Measurements from ENCODE around the gene FFAR3. TPM values are rescaled to one million over a fixed set of nuclear protein-coding genes. Genes with fewer than 3 reads are reported as not detected.

Gene FFAR3
- total and polyA plus RNA-seq, 2 experiments from 2014 or later, result 0.21 TPM; not detected in 1

DNA sequence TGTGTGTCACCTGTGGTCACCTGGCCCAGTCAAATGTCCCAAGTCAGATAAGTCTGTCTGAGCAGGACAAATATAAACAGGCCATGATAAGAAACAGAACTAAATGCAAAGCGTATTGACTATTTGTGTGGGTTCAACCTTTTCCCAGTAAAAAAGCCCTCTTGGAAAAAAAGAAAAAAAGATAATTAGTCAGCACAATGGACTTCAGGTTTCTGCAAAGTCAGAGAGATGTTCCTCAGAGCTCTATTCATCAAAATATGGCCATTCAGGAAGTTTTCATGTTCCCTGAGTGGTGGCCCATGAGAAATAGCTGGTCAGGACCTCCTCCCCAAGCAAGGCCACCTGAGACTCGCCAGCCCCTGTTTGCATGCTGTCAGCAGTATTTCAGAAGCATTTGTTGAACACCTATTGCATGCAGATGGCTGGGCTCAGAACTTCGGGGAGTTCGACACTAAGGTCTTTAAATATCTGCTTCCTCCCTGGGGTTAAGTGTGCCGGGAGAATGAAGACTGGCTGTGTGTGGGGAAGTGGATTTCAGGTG, 2.7 kb downstream of the FFAR3 start:
- Histone ChIP-seq H3K4me3 (no peak overlapping the region), H3K9me3 (ENCODE audit: low read depth) (no peaks in the 10 kb centered on the region), H3K27ac (no peak overlapping the region), H3K27me3 (no peaks in the 10 kb centered on the region), H3K4me1 (ENCODE audit: low read depth) (no peaks in the 10 kb centered on the region), H3K36me3 (no peaks in the 10 kb centered on the region)
- TF ChIP-seq, protein P1, sequence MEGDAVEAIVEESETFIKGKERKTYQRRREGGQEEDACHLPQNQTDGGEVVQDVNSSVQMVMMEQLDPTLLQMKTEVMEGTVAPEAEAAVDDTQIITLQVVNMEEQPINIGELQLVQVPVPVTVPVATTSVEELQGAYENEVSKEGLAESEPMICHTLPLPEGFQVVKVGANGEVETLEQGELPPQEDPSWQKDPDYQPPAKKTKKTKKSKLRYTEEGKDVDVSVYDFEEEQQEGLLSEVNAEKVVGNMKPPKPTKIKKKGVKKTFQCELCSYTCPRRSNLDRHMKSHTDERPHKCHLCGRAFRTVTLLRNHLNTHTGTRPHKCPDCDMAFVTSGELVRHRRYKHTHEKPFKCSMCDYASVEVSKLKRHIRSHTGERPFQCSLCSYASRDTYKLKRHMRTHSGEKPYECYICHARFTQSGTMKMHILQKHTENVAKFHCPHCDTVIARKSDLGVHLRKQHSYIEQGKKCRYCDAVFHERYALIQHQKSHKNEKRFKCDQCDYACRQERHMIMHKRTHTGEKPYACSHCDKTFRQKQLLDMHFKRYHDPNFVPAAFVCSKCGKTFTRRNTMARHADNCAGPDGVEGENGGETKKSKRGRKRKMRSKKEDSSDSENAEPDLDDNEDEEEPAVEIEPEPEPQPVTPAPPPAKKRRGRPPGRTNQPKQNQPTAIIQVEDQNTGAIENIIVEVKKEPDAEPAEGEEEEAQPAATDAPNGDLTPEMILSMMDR (IDR thresholded peaks at IDR 0.05; ENCODE audit: low read depth, low read length), result no peak
- no peak for DNase-seq (ENCODE audit: low read depth in 1 of 2, low spot score in 1 of 2)

DNA sequence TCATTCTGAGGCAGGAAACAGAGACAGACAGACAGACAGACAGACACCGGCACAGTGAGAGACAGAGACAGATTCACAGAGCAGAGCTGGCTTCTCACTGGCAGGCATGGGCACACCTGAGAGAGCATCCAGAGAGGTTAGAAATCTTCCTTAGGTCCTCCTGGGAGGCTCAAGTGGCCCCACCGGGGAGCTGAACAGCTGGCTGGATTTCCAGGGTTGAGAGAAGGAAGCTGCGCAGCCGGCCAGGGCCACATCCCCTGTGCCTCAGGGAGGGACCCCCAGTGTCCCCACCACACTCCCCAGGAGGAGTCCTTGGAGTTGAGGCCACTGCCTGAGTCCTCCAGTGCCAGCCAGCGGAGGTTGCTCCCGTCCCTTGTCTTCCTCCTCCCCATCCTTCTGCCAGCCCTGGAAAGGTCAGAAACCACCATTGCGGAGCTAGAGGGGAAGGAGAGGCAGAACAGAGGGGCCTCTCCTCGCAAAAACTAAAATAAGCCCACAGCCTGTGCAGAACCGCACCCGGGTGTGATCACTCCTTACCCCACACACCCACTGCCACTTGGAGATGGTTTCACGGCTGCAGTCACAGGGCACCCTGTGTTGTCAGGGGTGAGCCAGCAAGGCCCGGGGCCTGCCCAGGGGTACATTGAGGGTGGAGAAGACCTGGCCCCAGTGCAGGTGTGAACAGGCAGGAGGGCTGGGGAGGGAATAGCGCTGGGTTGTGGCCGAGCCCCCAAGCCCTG, 4.2 kb downstream of the FFAR3 start:
- no peaks in the 10 kb centered on the region for H3K9me3 ChIP-seq (ENCODE audit: low read depth)
- DNase-seq (ENCODE audit: low read depth in 1 of 2, low spot score in 1 of 2), result no peak
- TF ChIP-seq, protein P1 (IDR thresholded peaks at IDR 0.05; ENCODE audit: low read depth, low read length), result no peak
- no peak overlapping the region for H3K27ac ChIP-seq
- no peak overlapping the region for H3K4me3 ChIP-seq
- no peaks in the 10 kb centered on the region for H3K4me1 ChIP-seq (ENCODE audit: low read depth)
- H3K36me3 ChIP-seq, result no peaks in the 10 kb centered on the region
- no peaks in the 10 kb centered on the region for H3K27me3 ChIP-seq

DNA sequence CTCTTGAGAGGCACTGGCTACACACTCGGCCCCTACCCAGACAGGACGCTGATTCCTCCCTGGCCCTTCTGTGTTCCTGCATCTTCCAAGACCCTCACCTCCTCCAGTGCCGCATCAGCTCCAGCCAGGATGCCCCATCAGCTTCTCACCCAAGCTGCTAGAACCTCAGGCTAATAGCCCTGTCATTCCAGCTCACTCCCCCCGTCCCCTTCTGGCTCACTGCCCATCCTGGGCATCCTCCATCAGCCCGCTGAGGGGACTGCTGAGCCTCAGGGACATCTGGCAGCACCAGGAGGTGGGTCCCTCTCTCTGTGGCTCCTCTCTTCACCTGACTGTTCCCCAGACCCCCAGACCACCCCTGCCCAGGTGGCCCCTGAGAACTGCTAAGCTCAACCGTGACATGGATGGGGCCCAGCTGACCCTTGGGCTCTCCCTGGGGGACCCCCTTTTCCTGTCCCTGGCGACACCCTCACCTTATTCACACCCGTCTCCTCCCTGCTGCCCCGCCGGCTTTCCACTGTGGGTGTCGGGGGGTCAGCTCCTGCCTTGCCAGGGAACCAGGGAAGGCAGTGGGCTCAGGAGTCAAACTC, 4.8 kb downstream of the FFAR3 start:
- TF ChIP-seq, protein P1 (IDR thresholded peaks at IDR 0.05; ENCODE audit: low read depth, low read length), result no peak
- Histone ChIP-seq H3K4me1 (ENCODE audit: low read depth) (no peaks in the 10 kb centered on the region), H3K4me3 (no peak overlapping the region), H3K27me3 (no peaks in the 10 kb centered on the region), H3K36me3 (no peaks in the 10 kb centered on the region), H3K9me3 (ENCODE audit: low read depth) (no peaks in the 10 kb centered on the region), H3K27ac (no peak overlapping the region)
- DNase-seq (ENCODE audit: low read depth in 1 of 2, low spot score in 1 of 2), result no peak

DNA sequence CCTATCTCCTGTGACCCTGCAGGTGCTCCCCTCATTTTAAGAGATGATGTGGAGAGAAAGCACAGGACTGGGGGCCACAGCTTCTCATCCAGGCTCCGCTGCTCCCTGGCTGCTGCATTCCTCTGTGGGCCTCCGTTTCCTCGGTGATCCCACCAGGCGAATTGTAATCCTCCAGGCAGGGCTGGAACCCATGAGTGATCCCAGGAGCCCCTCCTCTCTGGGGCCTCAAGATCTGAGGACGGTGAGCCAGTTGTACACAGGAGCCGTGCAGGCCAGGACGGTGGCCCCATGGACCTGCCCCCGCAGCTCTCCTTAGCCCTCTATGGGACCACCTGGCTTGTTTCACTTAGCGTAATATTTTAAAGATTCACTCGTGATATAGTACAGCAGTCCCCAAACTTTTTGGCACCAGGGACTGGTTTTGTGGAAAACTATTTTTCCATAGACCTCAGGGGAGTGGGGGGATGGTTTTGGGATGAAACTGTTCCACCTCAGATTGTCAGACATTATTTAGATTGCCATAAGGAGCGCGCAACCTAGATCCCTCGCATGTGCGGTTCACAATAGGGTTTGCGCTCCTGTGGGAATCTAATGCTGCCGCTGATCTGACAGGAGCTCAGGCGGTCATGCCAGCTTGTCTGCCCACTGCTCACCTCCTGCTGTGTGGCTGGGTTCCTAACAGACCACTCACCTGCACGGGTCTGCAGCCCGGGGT, 5.6 kb downstream of the FFAR3 start:
- H3K36me3 ChIP-seq, result no peaks in the 10 kb centered on the region
- no peak overlapping the region for H3K4me3 ChIP-seq
- TF ChIP-seq, protein P1 (IDR thresholded peaks at IDR 0.05; ENCODE audit: low read depth, low read length), result no peak
- H3K9me3 ChIP-seq (ENCODE audit: low read depth), result no peaks in the 10 kb centered on the region
- no peaks in the 10 kb centered on the region for H3K4me1 ChIP-seq (ENCODE audit: low read depth)
- H3K27me3 ChIP-seq, result no peaks in the 10 kb centered on the region
- no peak for DNase-seq (ENCODE audit: low read depth in 1 of 2, low spot score in 1 of 2)
- no peak overlapping the region for H3K27ac ChIP-seq

DNA sequence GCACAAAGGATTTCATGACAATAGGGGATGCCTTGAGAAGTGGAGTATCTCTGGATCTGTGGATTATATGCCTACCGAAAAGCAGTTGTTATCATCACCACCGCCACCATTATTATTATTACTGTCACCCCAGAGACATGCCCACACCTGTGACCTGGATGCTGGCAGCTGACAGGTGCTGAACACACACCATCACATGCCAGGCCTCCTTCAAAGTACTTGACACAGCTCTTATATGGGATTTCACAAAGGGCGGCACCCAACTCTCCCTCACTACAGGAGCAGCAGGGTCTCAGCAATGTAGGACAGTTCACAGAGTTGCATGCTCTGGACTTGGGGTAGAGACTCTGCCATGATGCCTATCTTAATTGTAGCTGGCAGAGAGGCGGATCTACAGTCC, 7.0 kb downstream of the FFAR3 start:
- no peak overlapping the region for H3K27ac ChIP-seq
- DNase-seq (ENCODE audit: low read depth in 1 of 2, low spot score in 1 of 2), result no peak
- TF ChIP-seq, protein P1 (IDR thresholded peaks at IDR 0.05; ENCODE audit: low read depth, low read length), result no peak
- no peaks in the 10 kb centered on the region for H3K4me1 ChIP-seq (ENCODE audit: low read depth)
- H3K4me3 ChIP-seq, result no peak overlapping the region
- H3K36me3 ChIP-seq, result no peaks in the 10 kb centered on the region
- H3K9me3 ChIP-seq (ENCODE audit: low read depth), result no peaks in the 10 kb centered on the region
- H3K27me3 ChIP-seq, result no peaks in the 10 kb centered on the region
